Central memory CD4-positive, alpha-beta T cell (primary cell): ENCODE results near the gene ROR1.

Experiments
- DNase-seq: peaks from one replicate; pipeline ENCODE4 v3.0.0; 2022

The ROR1 gene

GRCh38 chr1:64038119-64038518 lies 264.3 kb downstream of the ROR1 start:
- DNase-seq = no peak

GRCh38 chr1:64038965-64039364 lies 265.1 kb downstream of the ROR1 start:
- DNase-seq = no peak

GRCh38 chr1:64039390-64039926 lies 265.6 kb downstream of the ROR1 start:
- no peak for DNase-seq

- DNase-seq = no peak
Measured at GRCh38 chr1:64041371-64042131, 267.7 kb downstream of the ROR1 start.

- no peak for DNase-seq
Measured at GRCh38 chr1:64042331-64043100, 268.7 kb downstream of the ROR1 start.

GRCh38 chr1:64043288-64043687 lies 269.5 kb downstream of the ROR1 start:
- no peak for DNase-seq

- DNase-seq = no peak
Measured at GRCh38 chr1:64043976-64044375, 270.2 kb downstream of the ROR1 start.

GRCh38 chr1:64046243-64046642 lies 272.4 kb downstream of the ROR1 start:
- no peak for DNase-seq

- DNase-seq = no peak
Measured at GRCh38 chr1:64046891-64047290, 273.1 kb downstream of the ROR1 start.

- DNase-seq = no peak
Measured at GRCh38 chr1:64047549-64047996, 273.8 kb downstream of the ROR1 start.

GRCh38 chr1:64049900-64050540 lies 276.2 kb downstream of the ROR1 start:
- no peak for DNase-seq

GRCh38 chr1:64050601-64051000 lies 276.8 kb downstream of the ROR1 start:
- no peak for DNase-seq

- DNase-seq = no peak
Measured at GRCh38 chr1:64051796-64052195, 278.0 kb downstream of the ROR1 start.

GRCh38 chr1:64052777-64053176 lies 279.0 kb downstream of the ROR1 start:
- DNase-seq = no peak

GRCh38 chr1:64055310-64055709 lies 281.5 kb downstream of the ROR1 start:
- DNase-seq = no peak

GRCh38 chr1:64059556-64059955 lies 285.7 kb downstream of the ROR1 start:
- DNase-seq = no peak

- DNase-seq = no peak
Measured at GRCh38 chr1:64060611-64061302, 286.9 kb downstream of the ROR1 start.

GRCh38 chr1:64061430-64062104 lies 287.8 kb downstream of the ROR1 start:
- no peak for DNase-seq

- no peak for DNase-seq
Measured at GRCh38 chr1:64062529-64062928, 288.7 kb downstream of the ROR1 start.

GRCh38 chr1:64062941-64063581 lies 289.2 kb downstream of the ROR1 start:
- DNase-seq = no peak

GRCh38 chr1:64065571-64065970 lies 291.8 kb downstream of the ROR1 start:
- no peak for DNase-seq
